HCT116 (cell line): ENCODE data around the gene CCDC106. TPM values are rescaled to one million over a fixed set of nuclear protein-coding genes. Genes with fewer than 3 reads are reported as not detected.

Experiments
- ATAC-seq: fragments of 200-7000 bp; cut with Tn5 transposase; 2 replicates; pipeline ENCODE4 v1.9.1; 2020; ENCODE audit warnings: mild to moderate bottlenecking, moderate library complexity
- BruUV-seq: library from RNA; stranded (reverse); fragments of 400-500 nt; replicated peaks from 2 replicates; lab custom pipeline; 2021; lab: Mats Ljungman, UMichigan
- CTCF ChIA-PET: fragments of 300-600 bp; sonication (Branson Sonifier 250); formaldehyde crosslinking; loops from one replicate; lab custom pipeline; 2021; ENCODE audit warnings: antibody characterized with exemption; lab: Charles Lee
- POLR2A ChIA-PET: fragments of 300-600, 350-600 bp; sonication (Branson Sonifier 250); formaldehyde crosslinking; loops from one replicate; lab custom pipeline; 2021; ENCODE audit warnings: antibody characterized with exemption; lab: Charles Lee
- RAD21 ChIA-PET, 2 experiments: fragments of 300-600 bp; sonication (Branson Sonifier 250); formaldehyde crosslinking; loops; one replicate each; lab custom pipeline; 2023; ENCODE audit warnings: low total read pairs in 2 of 2; ENCODE audit not compliant: uncharacterized antibody in 2 of 2, unreplicated experiment in 2 of 2, low non-redundant PET in 1 of 2; lab: Charles Lee
- DNase-seq: peaks from one replicate; pipeline ENCODE4 v3.0.0-alpha.2; 2010; ENCODE audit warnings: low read depth, low spot score
- H2AFZ ChIP-seq: fragments of 200-600 bp; shearing (Covaris generic), sonication (generic); 2 replicates; pipeline ENCODE4 v1.6.1; 2017; ENCODE audit warnings: low read depth, mixed run types, mixed read lengths, antibody characterized with exemption, low read length; ENCODE audit not compliant: poor library complexity, severe bottlenecking
- H3K27ac ChIP-seq: 2 replicates; pipeline ENCODE4 v1.5.1; 2012; ENCODE audit warnings: low read depth, low read length
- H3K27me3 ChIP-seq: fragments of 200-600 bp; sonication (generic); 2 replicates; pipeline ENCODE4 v1.6.1; 2016; ENCODE audit warnings: mixed run types, low read length, mixed read lengths; ENCODE audit not compliant: insufficient read depth
- H3K36me3 ChIP-seq, 2 experiments: fragments of 200-500 bp in 1 of 2; fragments of 200-600 bp in 1 of 2; sonication (Bioruptor generic) in 1 of 2; sonication (generic) in 1 of 2; 2 replicates each; pipeline versions ENCODE4 v1.5.1 to v1.6.1; 2014 to 2016; ENCODE audit warnings: low read length in 2 of 2, inconsistent platforms in 1 of 2, mixed read lengths in 1 of 2, mixed run types in 1 of 2; ENCODE audit not compliant: insufficient read depth in 2 of 2, control insufficient read depth in 1 of 2
- H3K4me1 ChIP-seq, 2 experiments: fragments of 200-600 bp in 1 of 2; sonication (generic) in 1 of 2; 2 replicates each; pipeline versions ENCODE4 v1.5.1 to v1.6.1; 2012 to 2017; ENCODE audit warnings: low read length in 2 of 2, inconsistent platforms in 1 of 2, mild to moderate bottlenecking in 1 of 2, mixed read lengths in 1 of 2, mixed run types in 1 of 2, moderate library complexity in 1 of 2; ENCODE audit not compliant: insufficient read depth in 2 of 2, control insufficient read depth in 1 of 2
- H3K4me2 ChIP-seq: fragments of 200-600 bp; sonication (generic); 2 replicates; pipeline ENCODE4 v1.6.1; 2017; ENCODE audit warnings: mixed run types, low read length, mixed read lengths
- H3K4me3 ChIP-seq, 2 experiments: fragments of 200-600 bp in 1 of 2; sonication (generic) in 1 of 2; replicated peaks in 1 of 2; 2 replicates each; pipeline ENCODE4 v1.5.1; 2011 to 2016; ENCODE audit warnings: low read length in 2 of 2, control low read depth in 1 of 2, low read depth in 1 of 2, mild to moderate bottlenecking in 1 of 2, mixed read lengths in 1 of 2, mixed run types in 1 of 2
- H3K79me2 ChIP-seq: fragments of 200-600 bp; sonication (generic); 2 replicates; pipeline ENCODE4 v1.6.1; 2017; ENCODE audit warnings: mild to moderate bottlenecking, mixed run types, low read length, moderate library complexity, mixed read lengths; ENCODE audit not compliant: insufficient read depth
- H3K9ac ChIP-seq: fragments of 200-600 bp; sonication (generic); 2 replicates; pipeline ENCODE4 v1.6.1; 2016; ENCODE audit warnings: low read length, mixed read lengths
- H3K9me2 ChIP-seq: fragments of 200-600 bp; sonication (generic), shearing (Covaris generic); 2 replicates; pipeline ENCODE4 v1.6.1; 2017; ENCODE audit warnings: mixed run types, mild to moderate bottlenecking, moderate library complexity; ENCODE audit not compliant: insufficient read depth
- H3K9me3 ChIP-seq, 2 experiments: fragments of 200-500 bp in 1 of 2; fragments of 200-600 bp in 1 of 2; sonication (Bioruptor generic) in 1 of 2; sonication (generic) in 1 of 2; 2 replicates each; pipeline ENCODE4 v1.6.1; 2014 to 2017; ENCODE audit warnings: low read length in 2 of 2, mixed read lengths in 2 of 2, inconsistent platforms in 1 of 2, low read depth in 1 of 2, mild to moderate bottlenecking in 1 of 2, mixed run types in 1 of 2, moderate library complexity in 1 of 2; ENCODE audit not compliant: control insufficient read depth in 1 of 2, insufficient read depth in 1 of 2
- H4K20me1 ChIP-seq: fragments of 200-600 bp; sonication (generic), shearing (Covaris generic); 2 replicates; pipeline ENCODE4 v1.6.1; 2017; ENCODE audit warnings: mixed run types, mild to moderate bottlenecking, moderate library complexity; ENCODE audit not compliant: insufficient read depth
- CBX3 ChIP-seq: IDR thresholded peaks from 2 replicates; pipeline ENCODE4 v1.6.1; 2012; ENCODE audit warnings: low read depth
- EGR1 ChIP-seq: IDR thresholded peaks from 2 replicates; pipeline ENCODE4 v1.6.1; 2012; ENCODE audit warnings: low read depth
- EZH2phosphoT487 ChIP-seq: fragments of 200-600 bp; IDR thresholded peaks from 2 replicates; pipeline ENCODE4 v1.6.1; 2018; ENCODE audit warnings: antibody characterized with exemption, borderline replicate concordance
- FOSL1 ChIP-seq: IDR thresholded peaks from 2 replicates; pipeline ENCODE4 v1.6.1; 2012; ENCODE audit warnings: low read depth
- POLR2A ChIP-seq: IDR thresholded peaks from 2 replicates; pipeline ENCODE4 v1.7.0; 2011; ENCODE audit warnings: borderline replicate concordance; ENCODE audit not compliant: insufficient read depth, insufficient read length; ENCODE audit errors: extremely low read depth
- RAD21 ChIP-seq: IDR thresholded peaks from 2 replicates; pipeline ENCODE4 v1.6.1; 2012; ENCODE audit warnings: low read depth, mild to moderate bottlenecking
- REST ChIP-seq: IDR thresholded peaks from 2 replicates; pipeline ENCODE4 v1.6.1; 2012; ENCODE audit warnings: low read depth
- SIN3A ChIP-seq: IDR thresholded peaks from 2 replicates; pipeline ENCODE4 v1.6.1; 2012; ENCODE audit warnings: low read depth
- TCF7L2 ChIP-seq: IDR thresholded peaks from 2 replicates; pipeline ENCODE4 v1.7.0; 2011; ENCODE audit warnings: borderline replicate concordance, inconsistent platforms; ENCODE audit not compliant: insufficient read depth, insufficient read length; ENCODE audit errors: extremely low read depth
- YY1 ChIP-seq: IDR thresholded peaks from 2 replicates; pipeline ENCODE4 v1.6.1; 2011; ENCODE audit warnings: low read length, low read depth, moderate library complexity, mild to moderate bottlenecking; ENCODE audit not compliant: insufficient replicate concordance; ENCODE audit errors: extremely low read depth
- ZBTB33 ChIP-seq: IDR thresholded peaks from 2 replicates; pipeline ENCODE4 v1.6.1; 2011; ENCODE audit warnings: mild to moderate bottlenecking, low read length, moderate library complexity; ENCODE audit not compliant: insufficient replicate concordance; ENCODE audit errors: extremely low read depth
- ZFX ChIP-seq: fragments of 450-650 bp; IDR thresholded peaks from 2 replicates; pipeline ENCODE4 v1.6.1; 2017
- ZNF274 ChIP-seq: fragments of 200-500 bp; sonication (Bioruptor generic); IDR thresholded peaks from 2 replicates; pipeline ENCODE4 v1.6.1; 2014; ENCODE audit warnings: mild to moderate bottlenecking, low read depth, low read length, inconsistent platforms
- intact Hi-C: fragments of 100-400 bp; cut with micrococcal nuclease; formaldehyde crosslinking; loops from 2 replicates; pipeline ENCODE4 v1.10.0; 2022
- total RNA-seq: library from RNA; stranded (reverse); gene quantifications from one replicate; pipeline ENCODE4 v1.2.1, GENCODE V29; 2021; ENCODE audit not compliant: unreplicated experiment
- TF ChIP-seq, protein P1 (sequence below), 3 experiments: fragments of 200-600 bp in 1 of 3; sonication (generic) in 1 of 3; IDR thresholded peaks in 2 of 3; conservative IDR thresholded peaks in 1 of 3; 2 replicates each; pipeline ENCODE4 v1.5.1; 2012 to 2017; ENCODE audit warnings: low read depth in 2 of 3, low read length in 2 of 3, antibody characterized with exemption in 1 of 3, borderline replicate concordance in 1 of 3, control low read depth in 1 of 3, mild to moderate bottlenecking in 1 of 3, mixed read lengths in 1 of 3, mixed run types in 1 of 3, moderate library complexity in 1 of 3; ENCODE audit not compliant: insufficient read depth in 1 of 3
- TF ChIP-seq, protein P2 (sequence below): IDR thresholded peaks from 2 replicates; pipeline ENCODE4 v1.6.1; 2012

The CCDC106 gene
- total RNA-seq, 1 experiment from 2014 or later, result 1.0 TPM

DNA sequence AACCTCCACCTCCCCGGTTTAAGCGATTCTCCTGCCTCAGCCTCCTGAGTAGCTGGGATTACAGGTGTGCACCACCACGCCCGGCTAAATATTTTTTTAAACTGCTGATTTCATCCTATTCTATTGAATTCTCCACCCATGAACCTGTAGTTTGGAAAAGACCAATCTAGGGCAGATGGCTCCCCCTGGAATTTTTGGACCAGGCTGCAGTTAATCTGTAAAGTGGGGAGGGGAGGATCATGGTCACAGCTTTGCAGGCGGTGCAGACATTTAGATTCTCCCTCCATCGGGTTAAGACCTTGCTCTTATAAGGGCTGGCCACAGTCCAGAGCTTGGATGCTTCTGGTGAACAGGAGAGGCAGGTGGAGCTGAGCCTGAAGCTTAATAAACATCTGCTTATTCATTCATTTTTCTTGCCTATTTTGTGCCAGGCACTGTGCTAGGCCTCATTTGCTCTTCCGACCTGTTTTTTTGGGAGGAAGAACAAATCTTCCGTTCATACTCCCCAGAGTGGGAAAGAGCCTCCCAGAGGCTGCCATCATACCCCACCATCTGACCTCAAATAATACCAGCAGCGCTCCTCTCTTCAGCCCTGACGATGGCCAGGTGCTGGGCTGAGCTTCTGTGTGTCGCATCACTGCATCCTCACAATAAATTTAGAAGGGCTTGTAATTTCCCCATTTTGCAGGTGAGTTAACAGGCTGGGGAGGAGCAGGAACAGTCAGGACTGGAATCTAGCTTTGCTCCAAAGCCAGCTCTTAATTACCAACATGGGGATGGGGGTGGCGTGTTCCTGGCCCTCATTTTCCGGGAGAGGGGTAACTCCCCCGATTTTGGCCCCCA is 902 bp upstream of the CCDC106 start:
- no peak overlapping the region for H3K4me2 ChIP-seq
- no peaks in the 10 kb centered on the region for H3K9me3 ChIP-seq
- TF ChIP-seq TCF7L2 (no peak), SIN3A (no peak), ZBTB33 (no peak), ZNF274 (no peak), REST (no peak), YY1 (no peak), FOSL1 (no peak), POLR2A (no peak), EGR1 (no peak), ZFX (no peak), EZH2phosphoT487 (no peak), CBX3 (no peak), RAD21 (no peak)
- TF ChIP-seq, protein P1, sequence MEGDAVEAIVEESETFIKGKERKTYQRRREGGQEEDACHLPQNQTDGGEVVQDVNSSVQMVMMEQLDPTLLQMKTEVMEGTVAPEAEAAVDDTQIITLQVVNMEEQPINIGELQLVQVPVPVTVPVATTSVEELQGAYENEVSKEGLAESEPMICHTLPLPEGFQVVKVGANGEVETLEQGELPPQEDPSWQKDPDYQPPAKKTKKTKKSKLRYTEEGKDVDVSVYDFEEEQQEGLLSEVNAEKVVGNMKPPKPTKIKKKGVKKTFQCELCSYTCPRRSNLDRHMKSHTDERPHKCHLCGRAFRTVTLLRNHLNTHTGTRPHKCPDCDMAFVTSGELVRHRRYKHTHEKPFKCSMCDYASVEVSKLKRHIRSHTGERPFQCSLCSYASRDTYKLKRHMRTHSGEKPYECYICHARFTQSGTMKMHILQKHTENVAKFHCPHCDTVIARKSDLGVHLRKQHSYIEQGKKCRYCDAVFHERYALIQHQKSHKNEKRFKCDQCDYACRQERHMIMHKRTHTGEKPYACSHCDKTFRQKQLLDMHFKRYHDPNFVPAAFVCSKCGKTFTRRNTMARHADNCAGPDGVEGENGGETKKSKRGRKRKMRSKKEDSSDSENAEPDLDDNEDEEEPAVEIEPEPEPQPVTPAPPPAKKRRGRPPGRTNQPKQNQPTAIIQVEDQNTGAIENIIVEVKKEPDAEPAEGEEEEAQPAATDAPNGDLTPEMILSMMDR (IDR thresholded peaks at IDR 0.05 in 2 of 3, conservative IDR thresholded peaks at IDR 0.05 in 1 of 3; ENCODE audit: borderline replicate concordance in 1 of 3, insufficient read depth in 1 of 3, low read depth in 2 of 3, low read length in 2 of 3), result no peak
- TF ChIP-seq, protein P2, sequence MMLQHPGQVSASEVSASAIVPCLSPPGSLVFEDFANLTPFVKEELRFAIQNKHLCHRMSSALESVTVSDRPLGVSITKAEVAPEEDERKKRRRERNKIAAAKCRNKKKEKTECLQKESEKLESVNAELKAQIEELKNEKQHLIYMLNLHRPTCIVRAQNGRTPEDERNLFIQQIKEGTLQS, result no peak
- peaks cover 35% of the 10 kb centered on the region for H3K79me2 ChIP-seq
- ChIA-PET CTCF (no interaction called here), RAD21 (no interaction called here), POLR2A (interaction anchor here (0.6 kb wide), 1 partner anchor 43 kb away, joined by 3 read pairs; no protein-coding TSS in a partner anchor)
- no peaks in the 10 kb centered on the region for H4K20me1 ChIP-seq
- H3K27me3 ChIP-seq, result no peaks in the 10 kb centered on the region
- intact Hi-C loops, result no loop called here
- DNase-seq, result no peak
- H3K9me2 ChIP-seq, result no peaks in the 10 kb centered on the region
- H3K9ac ChIP-seq, result no peak overlapping the region
- H2AFZ ChIP-seq, result no peak overlapping the region
- H3K4me1 ChIP-seq, result peaks cover 6 to 25% of the 10 kb centered on the region in 2 experiments; a peak in 3 of 4 replicates
- ATAC-seq, result no peak
- peaks cover 10 to 12% of the 10 kb centered on the region in 2 experiments; a peak in 3 of 4 replicates for H3K36me3 ChIP-seq
- H3K4me3 ChIP-seq, result no peak overlapping the region
- no TSS peak for BruUV-seq
- peak overlapping the region; percentile 18; the same call in 1 of the 2 replicates for H3K27ac ChIP-seq
